ENCODE results near the gene UPK1B.
A peak's percentile ranks its signal among the peaks of the same experiment; 100 is the strongest.
"Not testable (repeated sequence)": the region's sequence is repeated elsewhere in the genome, so short reads cannot be mapped to it uniquely, and the experiment has no call there.

The UPK1B gene

DNA sequence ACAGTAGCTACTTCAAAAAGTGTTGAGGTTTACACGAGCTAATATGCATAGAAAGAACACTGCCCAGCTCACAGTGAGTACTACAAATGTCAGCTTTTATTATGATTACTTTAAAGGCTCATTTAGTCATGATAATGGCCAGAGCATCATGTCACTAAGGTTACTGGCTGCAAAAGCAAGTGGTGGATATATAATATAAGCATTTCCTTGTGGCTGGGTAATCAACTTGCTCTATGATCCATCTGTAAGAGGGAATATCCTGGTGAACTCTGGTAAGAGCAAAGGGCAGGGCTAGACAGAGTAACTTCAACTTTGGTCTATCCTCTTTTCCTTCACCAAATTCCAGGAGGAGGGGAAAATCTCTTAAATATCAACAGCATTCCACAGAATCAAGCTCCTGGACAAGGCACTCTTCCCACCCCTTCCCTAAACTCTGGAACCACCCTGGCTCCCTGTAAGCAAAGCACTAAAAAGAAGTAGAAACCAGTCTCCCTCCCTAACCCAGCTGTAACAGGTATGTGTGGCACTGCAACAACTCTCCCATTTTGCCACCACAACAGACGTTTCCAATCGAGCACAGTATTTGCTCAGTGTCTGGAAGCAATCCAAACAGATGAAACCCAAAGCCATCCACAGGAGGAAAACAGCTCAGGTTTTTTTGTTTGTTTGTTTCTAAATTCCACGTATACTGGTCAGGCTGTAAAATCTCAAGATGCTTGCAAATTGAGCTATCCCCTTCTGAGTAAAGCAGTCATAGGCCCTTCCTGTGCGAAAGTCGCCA, 53.9 kb downstream of the UPK1B start:
- peak; percentile 49 for FAIRE-seq

DNA sequence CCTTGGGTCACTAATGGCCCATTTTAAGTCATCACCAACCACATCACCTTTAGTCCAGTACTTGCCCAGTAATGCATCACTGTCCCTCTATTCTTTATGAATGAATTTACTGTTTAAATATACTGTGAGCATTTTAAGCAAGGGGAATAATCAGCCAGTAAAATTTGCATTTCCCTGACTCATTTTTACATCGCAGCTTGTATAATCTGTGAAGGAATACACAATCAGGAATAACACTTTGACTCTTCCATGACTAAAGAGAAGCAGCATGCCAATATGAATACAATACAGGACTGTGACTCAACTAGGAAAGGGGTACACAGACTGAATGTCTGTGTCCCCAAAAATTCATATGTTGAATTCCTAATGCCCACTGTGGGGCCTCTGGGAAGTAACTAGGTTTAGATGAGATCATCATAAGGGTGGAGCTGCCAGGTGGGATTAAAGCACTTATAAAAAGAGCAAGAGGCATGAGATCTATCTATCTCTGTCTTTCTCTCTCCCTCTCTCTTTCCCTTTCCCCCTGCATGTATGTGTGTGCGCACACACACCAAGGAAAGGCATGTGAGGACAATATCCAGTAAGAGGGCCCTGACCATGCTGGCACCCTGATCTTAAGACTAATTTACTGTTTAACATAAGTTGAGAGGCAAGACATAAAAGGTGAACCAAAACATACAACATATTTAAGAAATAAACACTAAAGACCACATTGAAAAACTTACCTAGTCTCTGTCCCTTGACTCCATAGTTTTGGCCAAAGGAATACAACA, 55.2 kb downstream of the UPK1B start:
- FAIRE-seq: no peak

DNA sequence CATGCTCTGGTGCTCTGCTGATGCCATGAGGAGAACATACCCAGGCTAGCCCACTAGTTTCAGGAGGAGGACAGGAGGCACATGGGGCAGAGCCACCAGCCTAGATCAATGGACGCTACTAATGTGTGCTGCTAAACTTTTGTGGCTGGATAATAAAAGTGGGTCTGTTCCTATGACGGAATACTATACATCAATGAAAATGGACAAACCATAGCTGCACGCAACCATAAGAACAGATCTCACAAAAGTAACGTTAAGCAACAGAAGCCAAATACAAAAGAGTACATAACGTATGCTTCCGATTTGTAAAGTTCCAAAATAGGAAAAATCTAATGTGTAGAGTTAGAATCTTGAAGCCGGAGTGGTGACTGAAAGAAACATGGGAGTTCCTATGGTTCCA, 55.8 kb downstream of the UPK1B start:
- no peak for FAIRE-seq

DNA sequence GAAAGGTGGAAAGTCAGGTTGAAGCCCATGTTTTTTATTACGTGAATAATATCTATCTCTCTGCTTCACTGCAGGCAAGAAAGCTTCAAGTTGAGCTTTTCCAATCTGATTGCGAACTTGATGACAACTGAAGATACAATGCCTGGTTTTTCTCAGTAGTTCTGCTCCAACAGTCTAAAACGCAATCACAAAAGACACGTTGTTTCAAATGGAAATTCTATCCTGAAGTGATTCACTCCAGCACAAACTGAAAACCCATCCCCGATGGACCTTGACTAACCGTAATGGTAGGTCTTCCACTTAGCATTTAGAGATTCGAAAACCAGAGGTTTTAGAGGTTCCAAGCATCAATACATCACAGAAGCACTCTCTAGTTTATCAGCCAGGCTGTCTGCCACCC, 56.7 kb downstream of the UPK1B start:
- FAIRE-seq: no peak

DNA sequence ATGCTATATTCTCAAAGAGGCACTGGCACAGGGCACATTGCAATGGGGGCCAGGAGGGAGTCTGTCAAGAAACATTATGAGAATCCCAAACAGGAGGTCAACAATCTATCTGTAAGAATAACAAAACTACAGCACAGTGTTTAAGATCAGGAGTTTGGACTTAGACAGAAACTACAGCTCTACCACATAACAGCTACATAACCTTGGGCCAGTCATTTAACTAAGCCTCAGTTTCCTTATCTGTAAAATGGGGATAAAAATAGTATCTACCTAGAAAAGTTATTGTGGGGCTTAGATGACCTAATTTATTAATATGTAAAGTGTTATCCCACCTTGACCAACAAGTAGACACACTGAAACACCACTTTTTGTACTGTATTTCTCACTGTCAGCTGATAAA, 57.3 kb downstream of the UPK1B start:
- no peak for FAIRE-seq

DNA sequence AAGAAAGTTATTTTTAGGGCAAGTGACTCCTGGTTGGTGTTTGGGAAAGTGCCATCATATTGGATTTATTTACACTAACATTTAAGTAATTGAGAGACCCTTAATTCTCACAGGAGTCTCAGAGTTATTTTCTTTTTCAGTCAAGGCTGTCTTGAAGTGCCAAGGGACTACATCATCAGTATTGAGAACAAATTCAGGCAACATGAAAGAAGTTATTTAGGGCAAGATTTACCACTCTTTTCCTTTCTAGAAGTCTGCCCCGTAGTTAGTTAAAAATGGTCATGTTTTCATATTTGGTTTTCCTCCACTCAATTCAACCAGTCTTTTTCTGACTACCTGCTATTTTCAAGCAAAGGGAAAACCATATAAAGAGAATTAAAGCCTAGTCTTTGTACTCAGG, 61.2 kb downstream of the UPK1B start:
- FAIRE-seq: no peak

DNA sequence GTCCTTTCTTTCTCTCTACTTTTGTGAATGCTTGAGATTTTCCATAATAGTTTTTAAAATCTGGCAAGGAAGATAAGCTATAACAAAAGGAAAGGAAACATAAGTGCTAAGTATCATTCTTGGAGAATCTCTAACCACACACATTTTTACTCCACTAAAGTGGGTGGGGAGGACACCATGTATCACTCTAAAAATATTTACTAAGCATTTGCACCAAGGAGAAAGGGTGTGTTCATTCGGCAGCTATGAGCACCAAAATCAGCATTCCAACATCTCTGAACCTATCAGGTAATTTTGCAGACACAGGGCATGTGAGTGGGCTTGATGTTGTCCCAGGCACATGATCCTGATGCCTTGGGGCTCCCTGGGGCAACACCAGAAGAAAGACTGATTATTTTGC, 61.8 kb downstream of the UPK1B start:
- no peak for FAIRE-seq

DNA sequence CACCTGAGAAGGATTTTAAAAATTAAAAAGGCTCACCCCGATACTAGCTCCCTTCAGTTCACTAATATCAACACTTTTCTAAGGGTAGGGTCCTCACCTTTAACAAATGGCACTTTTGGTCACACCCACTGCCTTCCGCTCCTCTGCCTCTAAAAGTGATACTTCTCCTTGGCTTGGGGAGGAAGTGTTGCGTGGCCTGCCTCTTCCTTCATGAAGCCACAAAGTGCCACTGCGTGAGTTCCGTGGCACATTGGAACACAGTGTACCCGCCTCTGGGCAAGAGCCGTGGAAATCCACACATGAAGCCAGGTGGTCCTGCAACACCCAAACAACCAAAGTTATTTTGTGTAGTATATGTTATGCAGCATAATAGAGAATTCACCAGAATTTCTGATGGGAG, 63.4 kb downstream of the UPK1B start:
- FAIRE-seq: no peak

DNA sequence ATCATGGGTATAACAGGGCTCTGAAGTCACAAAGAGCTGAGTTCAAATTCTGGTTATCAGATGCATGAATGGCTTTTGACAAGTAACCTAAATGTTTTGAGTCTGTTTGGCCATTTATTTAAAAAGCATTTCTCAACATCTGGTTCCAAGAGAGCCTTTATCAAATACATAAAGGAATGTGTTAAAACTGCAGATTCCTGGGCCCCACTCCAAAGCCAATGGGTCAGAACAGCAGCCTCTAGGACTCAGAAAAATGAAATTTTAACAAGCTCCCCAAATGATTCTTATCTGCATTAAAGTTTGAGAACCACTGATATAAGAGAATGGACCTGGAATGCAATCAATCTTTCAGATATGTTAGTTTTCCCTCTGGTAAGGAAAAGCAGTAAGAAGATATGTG, 63.9 kb downstream of the UPK1B start:
- no peak for FAIRE-seq

DNA sequence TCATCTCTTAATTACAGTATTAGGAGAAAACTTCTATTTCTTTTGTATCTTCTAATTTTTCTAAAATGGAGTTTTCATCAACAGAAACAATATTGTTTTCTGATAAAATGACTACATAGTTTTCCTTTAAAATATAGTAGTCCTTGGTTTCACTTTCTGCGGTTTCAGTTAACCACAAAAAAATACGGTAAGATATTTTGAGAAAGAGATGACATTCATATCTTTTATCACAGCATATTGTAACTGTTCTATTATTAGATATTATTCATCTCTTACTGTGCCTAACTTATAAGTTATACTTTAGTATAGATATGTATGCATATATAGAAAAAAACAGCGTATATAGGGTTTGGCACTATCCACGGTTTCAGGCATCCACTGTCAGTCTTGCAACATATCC, 65.0 kb downstream of the UPK1B start:
- no peak for FAIRE-seq

DNA sequence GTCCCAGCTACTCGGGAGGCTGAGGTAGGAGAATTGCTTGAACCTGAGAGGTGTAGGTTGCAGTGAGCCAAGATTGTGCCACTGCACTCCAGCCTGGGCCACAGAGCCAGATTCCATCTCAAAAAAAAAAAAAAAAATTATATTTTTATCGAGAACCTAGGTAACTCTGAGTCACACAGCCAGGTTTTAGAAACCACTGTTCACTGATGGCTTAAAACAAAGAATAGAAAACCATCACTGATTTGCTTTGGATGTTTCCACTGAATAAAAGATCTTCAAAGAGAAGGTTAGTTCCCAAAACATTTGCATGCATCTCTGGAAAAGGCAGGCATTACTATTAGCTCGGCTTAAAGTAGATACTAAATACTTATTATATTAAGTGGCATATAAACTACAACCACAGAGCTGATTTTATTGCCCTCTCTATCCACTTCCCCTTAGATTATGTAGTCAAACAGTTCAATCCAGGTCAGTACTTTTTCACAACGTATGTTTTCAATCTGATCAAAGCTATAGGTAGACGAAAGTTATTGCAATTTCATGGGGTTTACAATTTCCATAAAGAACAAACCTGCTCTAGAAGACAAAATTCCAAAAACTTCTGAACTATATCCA, 65.9 kb downstream of the UPK1B start:
- peak; percentile 38 for FAIRE-seq

DNA sequence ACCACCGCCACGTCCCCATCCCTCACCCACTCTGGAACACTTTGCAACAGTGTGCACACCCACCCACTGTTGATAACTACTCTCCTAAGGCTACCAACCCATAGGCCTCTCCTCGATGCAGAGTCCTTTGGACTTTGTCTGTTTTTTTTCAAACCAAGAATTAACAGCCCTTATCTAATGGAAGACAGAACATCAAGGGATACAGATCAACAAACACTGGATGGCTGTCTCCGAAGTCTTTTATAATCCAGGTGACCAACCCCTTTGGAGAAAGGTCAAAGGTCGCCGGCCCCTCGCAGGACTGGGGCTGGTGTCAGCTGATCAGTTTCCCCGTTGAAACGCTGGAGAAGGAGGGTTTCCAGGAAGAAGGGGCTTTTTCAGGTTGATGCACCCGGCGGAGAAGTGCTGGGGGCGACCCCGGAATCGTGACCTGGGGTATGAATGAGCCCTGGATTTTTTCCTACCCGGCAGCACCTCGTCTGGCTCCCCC, 66.7 kb downstream of the UPK1B start:
- FAIRE-seq: no peak

DNA sequence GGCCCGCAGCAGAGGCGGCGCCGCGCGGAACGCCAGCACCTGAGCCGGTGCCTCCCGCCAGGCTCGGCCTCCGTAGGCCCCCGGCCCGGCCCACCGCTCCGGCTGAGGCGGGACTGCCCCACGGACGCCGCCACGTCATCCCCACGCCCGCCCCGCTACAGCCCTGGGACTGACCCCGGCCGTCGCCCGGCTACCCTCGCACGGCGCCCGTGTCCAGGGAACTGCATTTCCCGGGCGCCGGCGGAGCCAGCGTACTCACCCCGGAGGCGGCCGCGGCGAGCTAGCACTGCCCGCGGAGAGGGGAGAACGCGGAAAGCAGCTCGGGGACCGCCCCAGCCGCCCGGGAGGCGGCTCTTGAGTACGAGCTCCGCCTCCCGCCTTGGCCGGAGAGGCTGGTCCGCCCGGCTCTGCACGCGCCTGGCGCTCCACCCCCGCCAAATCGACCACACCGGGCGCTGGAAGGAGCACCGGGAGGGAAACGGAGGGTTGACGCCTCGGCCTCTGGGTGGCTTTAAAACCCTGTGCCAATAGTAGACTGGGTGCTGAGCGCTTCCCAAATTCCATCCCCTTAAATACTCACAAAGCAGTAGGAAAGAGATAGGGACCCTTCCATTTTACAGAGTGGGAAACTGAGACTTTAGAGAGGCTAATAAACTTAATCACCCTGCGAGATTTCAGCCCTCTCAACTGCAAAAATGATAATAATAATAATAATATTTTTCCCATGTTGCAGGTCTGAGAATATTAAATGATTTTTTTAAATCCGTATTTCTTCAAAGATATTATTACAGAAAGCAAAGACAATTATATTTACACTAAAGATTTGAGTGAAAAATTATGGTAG, 67.4 kb downstream of the UPK1B start, which contains the start of gene B4GALT4:
TSS of gene B4GALT4 (minus strand) at position 288 of the 844 bp plus-strand sequence. CDS start 10,779 bp downstream, outside the sequence.
- FAIRE-seq: no peak

DNA sequence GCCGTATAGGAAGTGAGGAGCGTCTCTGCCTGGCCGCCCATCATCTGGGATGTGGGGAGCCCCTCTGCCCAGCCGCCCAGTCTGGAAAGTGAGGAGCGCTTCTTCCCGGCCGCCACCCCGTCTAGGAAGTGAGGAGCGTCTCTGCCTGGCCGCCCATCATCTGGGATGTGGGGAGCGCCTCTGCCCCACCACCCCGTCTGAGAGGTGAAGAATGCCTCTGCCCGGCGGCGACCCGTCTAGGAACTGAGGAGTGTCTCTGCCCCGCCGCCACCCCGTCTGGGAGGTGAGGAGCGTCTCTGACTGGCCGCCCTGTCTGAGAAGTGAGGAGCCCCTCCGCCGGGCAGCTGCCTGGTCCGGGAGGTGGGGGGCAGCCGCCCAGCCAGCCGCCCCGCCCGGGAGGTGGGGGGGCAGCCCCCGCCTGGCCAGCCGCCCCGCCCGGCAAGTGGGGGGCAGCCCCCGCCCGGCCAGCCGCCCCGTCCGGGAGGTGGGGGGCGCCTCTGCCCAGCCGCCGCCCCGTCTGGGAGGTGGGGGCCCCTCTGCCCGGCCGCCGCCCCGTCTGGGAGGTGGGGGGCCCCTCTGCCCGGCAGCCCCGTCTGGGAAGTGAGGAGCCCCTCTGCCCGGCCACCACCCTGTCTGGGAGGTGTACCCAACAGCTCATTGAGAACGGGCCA, 69.1 kb downstream of the UPK1B start:
- not testable (repeated sequence) for FAIRE-seq

DNA sequence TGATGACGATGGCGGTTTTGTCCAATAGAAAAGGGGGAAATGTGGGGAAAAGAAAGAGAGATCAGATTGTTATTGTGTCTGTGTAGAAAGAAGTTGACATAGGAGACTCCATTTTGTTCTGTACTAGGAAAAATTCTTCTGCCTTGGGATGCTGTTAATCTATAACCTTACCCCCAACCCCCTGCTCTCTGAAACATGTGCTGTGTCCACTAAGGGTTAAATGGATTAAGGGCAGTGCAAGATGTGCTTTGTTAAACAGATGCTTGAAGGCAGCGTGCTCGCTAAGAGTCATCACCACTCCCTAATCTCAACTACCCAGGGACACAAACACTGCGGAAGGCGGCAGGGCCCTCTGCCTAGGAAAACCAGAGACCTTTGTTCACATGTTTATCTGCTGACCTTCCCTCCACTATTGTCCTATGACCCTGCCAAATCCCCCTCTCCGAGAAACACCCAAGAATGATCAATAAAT, 69.7 kb downstream of the UPK1B start:
- not testable (repeated sequence) for FAIRE-seq

DNA sequence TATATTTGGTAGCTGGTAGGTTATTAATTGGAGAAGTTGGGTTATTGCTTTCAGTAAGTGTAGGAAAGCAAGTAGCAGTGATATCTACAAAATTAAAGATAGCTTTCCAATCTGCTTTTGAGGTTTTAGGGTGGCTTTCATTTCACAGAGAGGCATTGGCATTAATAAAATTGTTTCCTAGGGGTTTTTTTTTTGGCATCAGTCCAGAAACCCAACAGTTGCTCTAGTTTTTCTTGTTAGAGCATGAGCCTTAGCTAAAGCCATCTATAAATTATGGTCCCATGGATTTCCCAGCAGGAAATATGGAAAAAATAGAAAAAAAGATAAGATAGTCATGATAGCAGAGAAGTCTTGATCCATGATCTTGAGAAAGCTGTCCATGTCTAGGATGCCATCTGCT, 70.3 kb downstream of the UPK1B start:
- FAIRE-seq: no peak

DNA sequence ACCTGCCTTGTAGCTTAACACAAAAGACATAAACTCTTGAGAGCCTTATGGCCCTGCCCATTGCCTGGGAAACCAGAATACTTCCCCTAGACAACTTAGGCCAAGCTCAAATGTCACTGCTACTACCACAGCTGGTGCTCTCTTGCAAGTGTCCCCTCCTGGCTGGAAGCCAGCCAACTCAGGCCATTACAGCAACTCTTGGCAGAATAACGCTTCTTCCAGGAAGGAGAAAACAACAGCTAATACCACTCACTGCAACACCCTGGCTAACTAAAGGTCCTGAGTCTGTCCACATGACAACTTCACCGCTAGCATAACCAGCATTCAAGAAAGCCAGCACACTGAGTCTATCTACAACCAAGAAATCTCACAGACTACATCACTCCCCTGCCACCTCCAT, 72.4 kb downstream of the UPK1B start:
- FAIRE-seq: no peak

Data from islet of Langerhans (tissue), 1 donor.